GM12878 (cell line): ENCODE data around the gene CFHR5. TPM values are rescaled to one million over a fixed set of nuclear protein-coding genes. Genes with fewer than 3 reads are reported as not detected.

ENCODE experiments used
- GABPA ChIP-seq: IDR thresholded peaks from 2 replicates; pipeline ENCODE4 v1.6.1; 2014; ENCODE audit warnings: antibody characterized with exemption, low read depth, mild to moderate bottlenecking, inconsistent platforms
- RAD21 ChIP-seq: IDR thresholded peaks from 2 replicates; pipeline ENCODE4 v1.6.1; 2011; ENCODE audit warnings: mild to moderate bottlenecking, low read depth, low read length, moderate library complexity; ENCODE audit not compliant: insufficient read depth
- RAD51 ChIP-seq: fragments of 450-650 bp; IDR thresholded peaks from 2 replicates; pipeline ENCODE4 v1.6.1; 2016; ENCODE audit warnings: moderate library complexity, mild to moderate bottlenecking, inconsistent platforms
- SIN3A ChIP-seq: IDR thresholded peaks from 2 replicates; pipeline ENCODE4 v1.6.1; 2012; ENCODE audit warnings: low read depth, low read length, improper control_type of control experiment
- SREBF2 ChIP-seq: IDR thresholded peaks from 2 replicates; pipeline ENCODE4 v1.6.1; 2012; ENCODE audit warnings: mild to moderate bottlenecking, low read length
- TCF12 ChIP-seq: IDR thresholded peaks from 2 replicates; pipeline ENCODE4 v1.6.1; 2011; ENCODE audit warnings: low read depth, mild to moderate bottlenecking, low read length
- YBX1 ChIP-seq: fragments of 450-650 bp; IDR thresholded peaks from 2 replicates; pipeline ENCODE4 v1.6.1; 2016; ENCODE audit warnings: antibody characterized with exemption
- polyA plus RNA-seq, 11 experiments: library from polyadenylated mRNA; depleted of rRNA in 4 of 11; unstranded in 6 of 11; stranded (reverse) in 5 of 11; fragments of >200 nt; fragmentation: Nextera tagmentation in 4 of 11; fragmentation: Illumina TruSeq in 1 of 11; extraction: Ambion mirVana in 4 of 11; extraction: Trizol in 1 of 11; gene quantifications; 1 replicate in 1 of 11; 2 replicates in 10 of 11; pipeline versions ENCODE4 v1.2.1 to v1.2.3, GENCODE V29; 2011 to 2016; ENCODE audit warnings: inconsistent platforms in 2 of 11, missing spikeins in 2 of 11, low read depth in 1 of 11
- total RNA-seq, 4 experiments: library from RNA; depleted of rRNA in 3 of 4; stranded (reverse); fragments of >200 nt in 3 of 4; fragmentation: Illumina TruSeq in 1 of 4; extraction: Trizol in 1 of 4; gene quantifications; 2 replicates each; pipeline versions ENCODE4 v1.2.1 to v1.2.3, GENCODE V29; 2013 to 2021
- TF ChIP-seq, protein P1 (sequence below): IDR thresholded peaks from 2 replicates; pipeline ENCODE4 v1.6.1; 2011; ENCODE audit warnings: borderline replicate concordance, low read depth, mild to moderate bottlenecking, moderate library complexity, low read length; ENCODE audit not compliant: insufficient read depth, poor library complexity, severe bottlenecking
- TF ChIP-seq, protein P2 (sequence below): fragments of 150-350 bp; IDR thresholded peaks from 2 replicates; pipeline ENCODE4 v1.6.1; 2014; ENCODE audit warnings: mild to moderate bottlenecking, low read depth, low read length
- TF ChIP-seq, protein P3 (sequence below): fragments of 450-650 bp; IDR thresholded peaks from 2 replicates; pipeline ENCODE4 v1.6.1; 2017; ENCODE audit warnings: mild to moderate bottlenecking, moderate library complexity
- TF ChIP-seq, protein P4 (sequence below): IDR thresholded peaks from 2 replicates; pipeline ENCODE4 v1.6.1; 2011; ENCODE audit warnings: mild to moderate bottlenecking, low read depth, low read length, moderate library complexity; ENCODE audit not compliant: insufficient replicate concordance

Gene CFHR5
- total and polyA plus RNA-seq, 10 of the 15 experiments (the other 5 are each of a cell fraction or from before 2014, with no cell fraction given): not detected

DNA sequence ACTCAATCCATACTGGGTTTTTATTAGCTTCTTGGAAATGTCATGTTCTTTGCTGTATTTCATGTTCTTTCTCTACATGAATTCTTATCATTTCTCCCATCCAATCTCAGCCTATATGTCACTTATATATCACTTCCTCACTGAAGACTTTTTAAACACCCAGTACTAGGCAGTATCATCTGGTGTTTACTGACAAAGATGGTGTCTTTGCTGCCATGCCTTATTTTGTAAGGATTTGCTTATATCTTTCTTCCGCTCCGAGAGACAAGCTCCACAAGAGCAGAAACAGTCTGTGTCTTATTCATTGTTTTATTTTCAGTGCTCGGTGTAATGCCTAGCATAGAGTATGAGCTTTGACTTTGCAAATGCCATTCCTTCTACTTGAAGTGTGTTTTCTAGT is 59.5 kb downstream of the CFHR5 start (continued):
- TF ChIP-seq, protein P1, sequence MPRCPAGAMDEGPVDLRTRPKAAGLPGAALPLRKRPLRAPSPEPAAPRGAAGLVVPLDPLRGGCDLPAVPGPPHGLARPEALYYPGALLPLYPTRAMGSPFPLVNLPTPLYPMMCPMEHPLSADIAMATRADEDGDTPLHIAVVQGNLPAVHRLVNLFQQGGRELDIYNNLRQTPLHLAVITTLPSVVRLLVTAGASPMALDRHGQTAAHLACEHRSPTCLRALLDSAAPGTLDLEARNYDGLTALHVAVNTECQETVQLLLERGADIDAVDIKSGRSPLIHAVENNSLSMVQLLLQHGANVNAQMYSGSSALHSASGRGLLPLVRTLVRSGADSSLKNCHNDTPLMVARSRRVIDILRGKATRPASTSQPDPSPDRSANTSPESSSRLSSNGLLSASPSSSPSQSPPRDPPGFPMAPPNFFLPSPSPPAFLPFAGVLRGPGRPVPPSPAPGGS: no peak
- TF ChIP-seq YBX1: no peak
- TF ChIP-seq SIN3A: no peak
- TF ChIP-seq, protein P2, sequence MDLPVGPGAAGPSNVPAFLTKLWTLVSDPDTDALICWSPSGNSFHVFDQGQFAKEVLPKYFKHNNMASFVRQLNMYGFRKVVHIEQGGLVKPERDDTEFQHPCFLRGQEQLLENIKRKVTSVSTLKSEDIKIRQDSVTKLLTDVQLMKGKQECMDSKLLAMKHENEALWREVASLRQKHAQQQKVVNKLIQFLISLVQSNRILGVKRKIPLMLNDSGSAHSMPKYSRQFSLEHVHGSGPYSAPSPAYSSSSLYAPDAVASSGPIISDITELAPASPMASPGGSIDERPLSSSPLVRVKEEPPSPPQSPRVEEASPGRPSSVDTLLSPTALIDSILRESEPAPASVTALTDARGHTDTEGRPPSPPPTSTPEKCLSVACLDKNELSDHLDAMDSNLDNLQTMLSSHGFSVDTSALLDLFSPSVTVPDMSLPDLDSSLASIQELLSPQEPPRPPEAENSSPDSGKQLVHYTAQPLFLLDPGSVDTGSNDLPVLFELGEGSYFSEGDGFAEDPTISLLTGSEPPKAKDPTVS: no peak
- no peak for TF ChIP-seq RAD51
- TF ChIP-seq, protein P3, sequence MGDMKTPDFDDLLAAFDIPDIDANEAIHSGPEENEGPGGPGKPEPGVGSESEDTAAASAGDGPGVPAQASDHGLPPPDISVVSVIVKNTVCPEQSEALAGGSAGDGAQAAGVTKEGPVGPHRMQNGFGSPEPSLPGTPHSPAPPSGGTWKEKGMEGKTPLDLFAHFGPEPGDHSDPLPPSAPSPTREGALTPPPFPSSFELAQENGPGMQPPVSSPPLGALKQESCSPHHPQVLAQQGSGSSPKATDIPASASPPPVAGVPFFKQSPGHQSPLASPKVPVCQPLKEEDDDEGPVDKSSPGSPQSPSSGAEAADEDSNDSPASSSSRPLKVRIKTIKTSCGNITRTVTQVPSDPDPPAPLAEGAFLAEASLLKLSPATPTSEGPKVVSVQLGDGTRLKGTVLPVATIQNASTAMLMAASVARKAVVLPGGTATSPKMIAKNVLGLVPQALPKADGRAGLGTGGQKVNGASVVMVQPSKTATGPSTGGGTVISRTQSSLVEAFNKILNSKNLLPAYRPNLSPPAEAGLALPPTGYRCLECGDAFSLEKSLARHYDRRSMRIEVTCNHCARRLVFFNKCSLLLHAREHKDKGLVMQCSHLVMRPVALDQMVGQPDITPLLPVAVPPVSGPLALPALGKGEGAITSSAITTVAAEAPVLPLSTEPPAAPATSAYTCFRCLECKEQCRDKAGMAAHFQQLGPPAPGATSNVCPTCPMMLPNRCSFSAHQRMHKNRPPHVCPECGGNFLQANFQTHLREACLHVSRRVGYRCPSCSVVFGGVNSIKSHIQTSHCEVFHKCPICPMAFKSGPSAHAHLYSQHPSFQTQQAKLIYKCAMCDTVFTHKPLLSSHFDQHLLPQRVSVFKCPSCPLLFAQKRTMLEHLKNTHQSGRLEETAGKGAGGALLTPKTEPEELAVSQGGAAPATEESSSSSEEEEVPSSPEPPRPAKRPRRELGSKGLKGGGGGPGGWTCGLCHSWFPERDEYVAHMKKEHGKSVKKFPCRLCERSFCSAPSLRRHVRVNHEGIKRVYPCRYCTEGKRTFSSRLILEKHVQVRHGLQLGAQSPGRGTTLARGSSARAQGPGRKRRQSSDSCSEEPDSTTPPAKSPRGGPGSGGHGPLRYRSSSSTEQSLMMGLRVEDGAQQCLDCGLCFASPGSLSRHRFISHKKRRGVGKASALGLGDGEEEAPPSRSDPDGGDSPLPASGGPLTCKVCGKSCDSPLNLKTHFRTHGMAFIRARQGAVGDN: no peak
- TF ChIP-seq GABPA: no peak
- TF ChIP-seq SREBF2: no peak
- TF ChIP-seq, protein P4, sequence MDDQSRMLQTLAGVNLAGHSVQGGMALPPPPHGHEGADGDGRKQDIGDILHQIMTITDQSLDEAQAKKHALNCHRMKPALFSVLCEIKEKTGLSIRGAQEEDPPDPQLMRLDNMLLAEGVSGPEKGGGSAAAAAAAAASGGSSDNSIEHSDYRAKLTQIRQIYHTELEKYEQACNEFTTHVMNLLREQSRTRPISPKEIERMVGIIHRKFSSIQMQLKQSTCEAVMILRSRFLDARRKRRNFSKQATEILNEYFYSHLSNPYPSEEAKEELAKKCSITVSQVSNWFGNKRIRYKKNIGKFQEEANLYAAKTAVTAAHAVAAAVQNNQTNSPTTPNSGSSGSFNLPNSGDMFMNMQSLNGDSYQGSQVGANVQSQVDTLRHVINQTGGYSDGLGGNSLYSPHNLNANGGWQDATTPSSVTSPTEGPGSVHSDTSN: no peak
- TF ChIP-seq TCF12: no peak
- TF ChIP-seq RAD21: no peak
